ENCODE data around the gene RNF141.

Gene RNF141

DNA sequence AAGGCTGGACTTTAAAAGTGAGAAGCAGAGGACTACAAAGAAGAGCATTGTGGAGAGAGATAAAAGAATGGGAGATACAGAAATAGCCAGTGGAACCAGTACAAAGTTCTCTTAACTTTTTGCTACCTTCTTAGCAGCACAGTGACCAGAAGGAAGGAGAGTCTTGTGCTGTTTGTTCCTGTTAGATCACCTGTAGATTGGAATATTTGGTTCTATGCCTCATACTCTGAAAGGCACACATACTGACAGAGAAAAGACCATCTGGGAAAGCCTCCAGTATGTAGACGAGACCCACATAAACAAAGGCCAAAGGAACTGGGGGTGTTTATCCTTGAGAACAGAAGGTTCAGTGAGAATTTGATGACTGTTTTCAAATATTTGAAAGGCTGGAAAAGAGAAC is 18.7 kb downstream of the RNF141 start:
- no peak for DNase-seq

DNA sequence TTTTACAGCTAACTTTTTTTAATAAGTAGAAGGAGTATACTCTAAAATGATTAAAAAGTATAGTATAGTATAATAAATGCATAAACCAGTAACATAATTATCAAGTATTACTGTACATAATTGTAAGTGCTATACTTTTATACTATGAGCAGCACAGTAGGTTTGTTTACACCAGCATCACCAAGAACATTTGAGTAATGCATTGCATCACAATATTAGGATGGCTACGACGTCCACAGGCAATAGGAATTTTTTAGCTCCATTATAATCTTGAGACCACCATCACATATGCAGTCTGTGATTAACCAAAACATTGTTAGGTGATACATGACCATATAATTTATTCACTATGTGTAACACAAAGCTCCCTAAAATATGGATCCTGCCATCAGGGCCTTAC is 20.4 kb downstream of the RNF141 start:
- DNase-seq = no peak

DNA sequence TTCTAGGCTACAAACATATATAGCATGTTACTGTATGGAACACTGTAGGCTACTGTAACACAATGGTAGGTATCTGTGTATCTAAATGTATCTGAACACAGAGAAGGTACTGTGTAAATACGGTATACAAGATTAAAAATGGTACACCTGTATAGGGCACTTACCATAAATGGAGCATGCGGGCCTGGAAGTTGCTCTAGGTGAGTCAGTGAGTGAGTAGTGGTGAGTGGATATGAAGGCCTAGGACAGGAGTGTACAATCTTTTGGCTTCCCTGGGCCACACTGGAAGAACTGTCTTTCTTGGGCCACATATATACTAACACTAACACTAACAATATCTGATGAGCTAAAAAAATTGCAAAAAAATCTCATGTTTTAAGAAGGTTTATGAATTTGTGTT is 21.4 kb downstream of the RNF141 start:
- DNase-seq = no peak

DNA sequence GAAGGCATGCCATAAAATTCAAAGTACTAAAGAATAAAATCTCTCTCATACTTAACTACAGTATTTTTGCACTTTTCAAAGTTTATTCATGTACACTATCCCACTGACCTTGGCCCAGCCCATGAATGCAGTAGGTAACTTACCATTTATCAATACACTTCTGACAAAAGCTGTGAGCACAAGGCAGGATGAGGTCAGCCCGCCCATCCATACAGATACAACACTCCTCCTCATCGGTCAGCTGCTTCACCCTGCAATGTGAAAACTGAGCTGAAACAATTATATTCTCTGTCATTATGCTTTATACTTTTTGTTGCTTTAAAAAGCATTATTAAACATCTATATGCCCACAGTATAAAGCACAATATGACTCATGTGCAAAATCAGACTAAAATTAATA is 22.1 kb downstream of the RNF141 start:
- no peak for DNase-seq

DNA sequence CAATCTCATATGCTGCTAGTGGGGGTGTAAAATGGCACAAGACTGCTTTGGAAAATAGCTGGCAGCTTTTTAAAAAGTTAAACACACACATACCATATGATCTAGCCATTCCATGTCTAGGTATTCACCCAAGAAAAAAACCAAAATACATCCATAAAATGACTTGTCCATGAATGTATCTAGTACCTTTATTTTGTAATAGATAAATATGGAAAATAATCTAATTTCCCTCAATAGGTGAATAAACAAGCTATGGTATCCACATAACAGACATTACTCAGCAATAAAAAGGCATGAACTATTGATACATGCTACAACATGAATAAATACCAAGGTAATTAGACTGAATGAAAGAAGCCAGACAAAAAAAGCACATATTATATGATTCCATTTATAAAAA is 22.9 kb downstream of the RNF141 start:
- no peak for DNase-seq

DNA sequence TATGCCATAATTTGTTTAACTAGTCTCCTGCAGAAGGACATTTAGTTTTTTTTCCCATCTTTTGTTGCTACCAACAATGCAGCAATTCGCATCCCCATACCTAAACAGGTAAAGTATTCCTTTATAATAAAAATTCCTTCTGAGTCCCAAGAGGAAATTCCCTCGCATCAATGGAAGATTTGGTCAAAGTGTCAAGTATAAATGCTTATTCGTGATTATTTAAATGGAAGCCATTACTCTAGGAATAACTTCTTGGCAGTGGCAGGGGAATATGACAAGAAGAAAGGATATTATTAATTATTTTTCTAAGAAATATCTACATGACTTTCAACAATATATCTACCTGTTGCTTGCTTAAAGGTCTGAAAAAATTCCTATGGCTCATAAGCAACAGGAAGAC is 25.6 kb downstream of the RNF141 start:
- DNase-seq = no peak

DNA sequence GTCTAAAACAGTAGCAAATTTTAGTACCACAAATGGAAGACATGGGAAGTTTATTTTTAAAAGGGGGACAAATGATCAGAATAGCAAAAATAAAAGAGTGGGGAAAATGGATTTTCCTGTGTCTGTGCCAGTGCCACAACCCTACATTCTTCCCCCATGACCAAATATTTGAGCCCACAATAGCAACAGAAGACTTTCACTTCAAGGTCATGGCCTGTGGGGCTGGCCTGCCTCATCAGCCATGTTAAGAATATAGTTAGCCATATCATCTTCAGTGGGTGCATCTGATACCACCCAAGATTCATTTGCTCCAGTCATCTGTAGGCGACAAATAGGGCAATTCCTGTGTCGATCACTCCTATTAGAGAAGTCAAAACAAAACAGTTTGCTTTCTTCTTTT is 26.3 kb downstream of the RNF141 start:
- no peak for DNase-seq

DNA sequence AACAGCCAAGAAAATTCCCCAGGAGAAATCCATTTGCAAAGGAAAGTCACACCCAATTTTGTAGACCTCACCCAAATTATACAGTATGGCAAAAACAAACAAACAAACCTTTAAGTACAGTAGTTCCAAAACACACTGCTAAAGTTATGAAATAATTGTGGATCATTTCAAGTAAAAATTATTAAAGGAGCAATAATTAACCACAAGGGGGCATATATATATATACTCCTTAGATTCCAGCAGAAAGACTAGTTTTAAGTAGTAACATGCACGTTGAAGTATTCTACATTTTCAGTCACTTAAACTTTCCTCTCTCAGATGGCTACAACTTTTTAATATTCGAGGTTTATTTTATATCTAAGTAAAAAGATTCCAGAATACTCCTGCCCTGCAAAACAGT is 26.8 kb downstream of the RNF141 start:
- no peak for DNase-seq

DNA sequence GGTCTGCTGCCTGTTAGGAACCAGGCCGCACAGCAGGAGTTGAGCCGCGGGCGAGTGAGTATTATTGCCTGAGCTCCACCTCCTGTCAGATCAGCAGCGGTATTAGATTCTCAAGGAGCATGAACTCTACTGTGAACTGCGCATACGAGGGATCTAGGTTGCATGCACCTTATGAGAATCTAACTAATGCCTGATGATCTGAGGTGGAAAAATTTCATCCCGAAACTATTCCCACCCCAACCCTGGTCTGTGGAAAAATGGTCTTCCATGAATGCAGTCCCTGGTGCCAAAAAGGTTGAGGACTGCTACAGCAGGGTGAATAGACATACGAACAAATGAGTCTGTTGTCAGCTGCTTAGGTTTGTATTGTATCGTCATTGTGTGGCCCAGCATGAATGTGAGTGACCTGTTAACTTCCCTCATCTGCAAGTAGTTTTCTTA is 29.8 kb downstream of the RNF141 start:
- DNase-seq = no peak

DNA sequence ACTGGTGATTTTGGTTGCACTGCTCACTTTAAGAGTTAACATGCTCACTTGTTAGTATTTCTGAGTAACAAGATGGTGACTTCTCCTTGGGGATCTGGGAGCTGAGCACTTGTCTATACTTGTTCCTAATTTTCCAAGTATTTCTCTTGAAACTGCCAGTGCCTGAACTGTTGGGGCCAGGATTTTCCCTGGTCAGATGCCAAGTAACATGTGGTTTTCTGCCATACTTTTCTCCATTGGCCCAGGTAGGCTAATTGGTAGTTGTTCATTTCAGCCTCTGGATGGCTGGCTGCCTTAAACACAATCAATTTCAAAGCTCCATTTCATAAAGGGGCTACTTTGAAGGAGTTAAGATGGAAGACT is 35.0 kb downstream of the RNF141 start:
- no peak for DNase-seq

DNA sequence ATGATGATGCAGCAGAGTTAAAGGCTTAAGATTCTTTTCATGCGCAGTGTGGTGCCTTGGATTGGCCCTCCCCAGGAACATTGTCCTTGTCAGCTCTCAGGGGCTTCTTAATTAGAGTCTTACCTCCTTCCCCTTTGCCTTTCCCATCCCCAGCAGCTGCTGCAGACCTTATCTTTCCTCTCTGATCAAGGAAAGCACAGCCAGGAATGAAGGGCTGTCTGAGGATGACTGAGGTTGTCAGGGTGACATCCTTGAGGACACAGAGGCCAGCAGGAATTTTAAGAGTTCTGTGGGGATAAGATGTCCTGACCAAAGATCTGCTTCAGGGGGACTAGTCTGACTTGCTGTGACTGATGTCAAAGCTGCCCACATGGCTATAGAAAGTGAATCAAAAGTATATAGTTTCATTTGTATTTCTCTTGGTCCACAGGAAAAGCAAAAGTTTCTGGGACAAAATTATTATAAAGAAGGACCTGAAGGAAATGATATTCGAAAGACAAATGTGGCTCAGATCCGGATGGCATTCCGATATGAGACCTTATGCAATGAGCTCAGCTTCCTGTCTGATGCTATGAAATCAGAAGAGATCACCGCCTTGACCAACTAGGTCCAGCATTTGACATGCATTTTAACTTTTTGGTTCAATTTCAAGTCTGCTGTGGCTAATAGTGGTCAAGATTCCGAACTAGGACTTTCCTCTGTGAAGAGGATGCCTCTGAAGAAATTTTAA is 35.5 kb downstream of the RNF141 start:
- no peak for DNase-seq

DNA sequence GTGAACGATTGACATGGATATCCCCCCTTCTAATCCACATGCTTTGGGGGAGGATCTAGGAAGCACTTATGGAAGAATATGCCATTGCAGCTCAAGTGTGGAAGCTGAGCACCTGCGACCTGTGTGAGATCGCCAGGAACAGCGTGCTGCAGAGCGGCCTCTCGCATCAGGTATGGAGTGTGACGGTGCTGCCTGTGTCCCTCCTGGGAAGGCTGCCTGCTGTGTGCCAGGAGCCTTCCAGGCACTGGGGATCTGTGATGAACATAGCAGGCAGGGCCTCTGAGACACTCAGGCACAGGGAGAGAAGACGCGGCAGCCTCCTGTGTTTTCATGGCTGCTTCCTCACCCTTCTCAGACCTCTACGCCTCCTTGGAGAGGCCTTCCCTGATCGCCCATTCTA is 36.5 kb downstream of the RNF141 start:
- DNase-seq = no peak

DNA sequence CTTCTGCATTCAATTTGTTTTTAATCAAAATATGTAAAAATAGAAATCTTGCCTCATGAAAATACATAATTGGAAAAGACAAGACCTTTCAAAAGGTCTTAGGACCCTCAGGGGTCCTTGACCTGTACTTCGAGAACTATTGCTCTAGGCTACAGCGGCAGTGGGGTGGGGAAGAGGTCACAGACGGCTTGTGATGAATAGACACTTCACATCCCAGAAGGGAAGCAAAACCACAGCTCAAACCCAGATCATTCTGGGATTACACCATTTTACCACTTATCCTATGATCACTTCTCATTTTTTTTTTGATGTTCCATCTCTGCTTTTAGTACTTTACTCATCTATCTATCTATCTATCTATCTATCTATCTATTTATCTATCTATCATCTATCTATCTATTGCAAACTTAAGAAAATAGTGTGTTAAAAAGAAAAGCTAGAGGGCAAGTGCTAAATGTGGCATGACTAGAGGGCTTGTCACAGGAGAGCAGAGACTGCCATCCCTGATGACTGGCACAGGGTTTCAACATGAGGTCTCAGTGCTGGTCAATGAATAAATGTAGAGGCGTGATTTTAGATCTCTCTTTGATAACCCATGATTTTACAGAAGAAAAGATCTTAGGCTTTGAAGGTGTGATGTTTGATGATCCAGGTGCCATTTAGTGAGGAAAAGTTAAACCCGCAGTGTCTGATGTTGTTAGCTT is 37.1 kb downstream of the RNF141 start:
- DNase-seq = no peak

DNA sequence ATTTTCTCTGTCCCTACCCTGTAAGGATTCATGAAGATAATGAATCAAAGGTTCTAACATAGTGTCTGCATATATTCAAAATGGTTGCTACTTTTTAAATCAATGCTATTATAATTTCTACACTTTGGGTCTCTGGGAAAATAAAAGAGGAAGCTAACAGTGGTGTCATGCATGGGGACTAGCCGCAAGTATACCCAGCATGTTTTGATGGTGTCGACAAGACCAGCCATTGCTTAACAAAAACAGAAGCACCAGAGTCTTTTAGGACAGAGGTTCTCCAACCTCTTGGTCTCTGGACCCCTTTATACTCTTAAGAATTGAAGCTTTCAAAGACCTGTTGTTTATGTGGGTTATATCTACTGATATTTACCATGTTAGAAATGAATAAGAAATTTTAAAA is 37.8 kb downstream of the RNF141 start:
- DNase-seq = no peak

DNA sequence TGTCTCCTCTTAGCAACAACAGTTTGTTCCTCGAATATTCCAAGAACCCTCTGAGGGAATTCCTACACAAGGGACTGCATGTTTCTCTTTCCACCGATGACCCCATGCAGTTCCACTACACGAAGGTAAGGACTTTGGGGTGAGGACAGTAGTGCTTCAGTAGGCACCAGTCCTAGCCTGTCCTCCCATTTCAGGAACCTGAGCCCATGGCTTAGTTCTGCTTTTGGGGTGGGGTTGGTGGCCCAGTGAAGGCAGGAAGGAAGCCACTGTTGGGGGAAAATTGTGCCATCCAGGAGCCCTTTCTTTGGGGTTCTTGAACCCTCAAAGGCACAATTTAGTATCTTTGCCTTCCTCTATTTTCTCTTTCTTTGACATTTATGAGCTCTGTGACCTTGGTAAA is 38.2 kb downstream of the RNF141 start:
- no peak for DNase-seq

DNA sequence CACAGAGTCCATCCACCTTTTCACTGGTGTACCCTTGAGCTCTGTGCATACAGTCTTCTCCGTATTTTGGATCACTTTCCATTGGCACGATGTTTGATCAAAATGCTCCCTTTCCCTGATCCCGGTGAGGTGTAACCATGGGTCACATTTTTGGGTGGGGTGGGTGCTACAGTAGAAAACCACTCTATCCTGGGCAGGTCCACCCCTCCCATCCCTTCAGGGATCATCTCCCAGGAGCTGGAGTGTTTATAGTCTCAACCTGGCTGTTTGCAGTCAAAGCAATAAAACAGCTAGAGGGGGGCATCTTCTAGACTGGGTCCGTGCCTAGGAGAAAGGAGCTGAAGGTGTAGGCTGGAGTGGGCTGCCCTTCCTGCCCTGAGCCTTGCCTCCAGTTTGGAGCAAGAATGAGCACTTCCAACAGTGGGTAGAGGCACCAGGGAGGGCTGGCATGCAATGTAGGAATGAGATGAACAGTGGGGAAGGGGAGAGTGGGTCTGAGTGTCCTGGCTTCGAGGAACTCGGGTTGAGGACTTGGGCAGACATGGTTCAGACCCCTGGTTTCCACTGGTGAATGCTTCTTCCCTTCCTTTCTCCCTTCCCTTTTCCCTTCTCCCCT is 38.8 kb downstream of the RNF141 start:
- no peak for DNase-seq

DNA sequence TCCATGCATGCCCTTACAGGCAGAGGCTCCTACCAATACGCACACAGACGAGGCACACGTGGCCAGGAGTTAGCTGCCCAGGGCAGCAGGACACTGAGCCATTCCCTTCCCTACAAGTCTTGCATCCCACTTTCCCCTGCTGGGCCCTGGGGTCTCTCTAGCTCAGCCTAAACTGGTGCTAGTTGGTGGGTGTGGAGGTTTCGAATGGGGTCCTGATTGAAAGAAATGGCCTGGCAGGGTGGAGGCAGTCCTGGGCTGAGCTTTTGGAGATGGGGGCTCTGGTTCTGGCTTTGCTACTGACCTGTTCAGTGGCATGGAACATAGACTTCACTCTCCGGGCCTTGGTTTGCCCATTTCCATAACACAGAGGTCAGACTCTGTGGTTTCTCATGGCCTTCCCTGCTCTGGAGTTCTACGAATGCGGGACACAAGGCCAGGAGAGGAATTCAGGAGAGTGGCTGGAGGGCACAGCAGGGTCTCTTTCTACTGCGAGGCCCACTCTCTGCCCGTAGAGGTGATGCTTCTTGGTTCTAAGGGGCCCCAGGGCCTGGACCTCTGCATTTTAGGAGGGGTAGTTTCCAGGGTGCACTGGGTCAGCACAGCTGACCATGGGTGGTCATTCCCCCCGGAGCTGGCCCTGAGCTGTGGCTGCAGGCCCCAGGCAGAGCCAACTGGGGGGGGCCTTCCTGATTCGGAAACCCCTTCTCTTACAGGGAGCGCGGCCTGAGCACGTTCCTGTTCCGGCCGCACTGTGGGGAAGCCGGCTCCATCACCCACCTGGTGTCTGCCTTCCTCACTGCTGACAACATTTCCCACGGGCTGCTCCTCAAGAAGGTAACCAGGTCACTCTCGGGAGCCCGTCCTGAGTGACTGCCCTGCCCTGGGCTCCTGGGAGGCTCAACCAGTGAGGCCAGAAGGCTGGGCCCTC is 40.0 kb downstream of the RNF141 start:
- no peak for DNase-seq

DNA sequence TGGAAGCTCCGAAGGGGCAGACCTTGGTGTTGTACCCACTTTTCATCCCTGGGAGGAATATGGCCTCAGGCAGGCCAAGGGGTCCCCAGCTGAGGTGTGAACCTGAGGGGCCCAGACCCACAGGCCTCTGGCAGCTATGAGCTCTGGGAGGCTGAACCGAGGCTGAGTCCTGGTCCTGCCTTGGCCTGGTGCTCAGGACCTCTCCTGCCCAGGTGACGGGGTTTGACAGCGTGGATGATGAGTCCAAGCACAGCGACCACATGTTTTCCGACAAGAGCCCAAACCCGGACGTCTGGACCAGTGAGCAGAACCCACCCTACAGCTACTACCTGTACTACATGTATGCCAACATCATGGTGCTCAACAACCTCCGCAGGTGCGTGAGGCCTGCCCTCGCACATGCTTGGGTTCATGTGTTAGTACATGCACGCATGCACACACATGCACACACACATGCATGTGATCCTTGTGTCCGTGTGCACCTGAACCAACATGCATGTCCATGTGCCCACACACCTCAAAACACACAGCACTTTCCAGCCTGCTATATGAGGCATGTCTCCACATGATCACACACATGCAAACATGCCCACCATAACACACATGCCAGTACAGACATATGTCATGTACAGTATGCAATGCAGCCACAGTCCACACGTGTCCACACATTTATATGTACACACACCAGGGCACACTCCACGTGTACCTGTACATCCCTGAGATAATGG is 40.9 kb downstream of the RNF141 start:
- no peak for DNase-seq

DNA sequence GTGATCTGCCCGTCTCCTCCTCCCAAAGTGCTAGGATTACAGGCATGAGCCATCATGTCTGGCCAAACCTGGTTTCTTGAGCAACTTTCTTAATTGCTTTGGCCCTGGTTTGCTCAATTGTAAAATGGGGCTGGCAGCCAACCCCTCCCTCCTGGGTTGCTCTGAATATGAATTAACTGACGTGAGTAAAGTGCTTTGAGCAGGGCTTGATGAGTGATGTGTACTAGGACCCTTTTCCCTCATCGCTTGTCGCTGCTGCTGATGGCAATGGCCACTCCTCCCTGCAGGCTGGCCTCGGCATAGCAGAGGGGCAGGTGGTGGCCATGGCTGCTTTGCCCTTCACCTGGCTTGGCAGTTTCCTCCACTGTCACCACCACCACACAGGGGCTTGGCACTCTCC is 41.5 kb downstream of the RNF141 start:
- no peak for DNase-seq

DNA sequence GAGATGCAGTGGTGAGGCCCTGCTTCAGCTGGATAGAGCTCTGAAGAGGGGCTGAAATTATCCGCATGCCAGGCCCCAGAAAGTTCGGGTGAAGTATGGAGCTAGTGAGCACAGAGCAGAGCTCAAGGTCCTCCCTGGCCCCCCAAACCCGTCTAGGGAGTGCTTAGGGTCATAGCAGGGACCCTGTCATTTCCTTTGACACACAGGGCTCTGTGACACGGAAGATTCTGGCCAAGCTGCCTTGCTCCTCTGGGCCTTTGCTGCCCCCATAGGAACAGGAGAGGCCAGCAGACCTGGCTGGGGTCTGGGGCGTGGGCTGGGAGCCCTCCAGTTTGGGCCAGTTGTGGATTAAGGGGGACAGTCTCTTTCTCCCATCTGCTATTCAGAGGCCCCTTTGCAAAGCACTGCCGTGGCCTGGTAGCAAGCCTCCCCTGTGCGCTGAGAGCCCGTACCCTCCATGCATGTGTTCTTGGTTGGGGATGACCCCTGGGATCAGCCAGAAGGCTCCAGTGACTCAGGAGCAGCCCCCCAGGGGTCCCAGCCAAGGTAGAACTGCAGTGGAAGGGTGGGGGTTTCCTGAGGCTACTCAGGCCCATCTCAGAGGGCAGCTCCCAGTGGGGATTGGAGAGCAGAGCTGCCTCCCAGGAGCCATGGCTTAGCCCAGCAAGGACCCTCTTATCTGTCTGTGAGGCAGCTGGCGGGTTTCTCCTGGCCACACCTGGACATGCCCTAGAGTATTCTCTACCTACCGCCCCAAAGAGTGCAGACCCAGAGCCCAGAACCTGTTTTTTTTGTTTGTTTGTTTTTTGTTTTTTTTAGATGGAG is 42.3 kb downstream of the RNF141 start:
- no peak for DNase-seq

DNA sequence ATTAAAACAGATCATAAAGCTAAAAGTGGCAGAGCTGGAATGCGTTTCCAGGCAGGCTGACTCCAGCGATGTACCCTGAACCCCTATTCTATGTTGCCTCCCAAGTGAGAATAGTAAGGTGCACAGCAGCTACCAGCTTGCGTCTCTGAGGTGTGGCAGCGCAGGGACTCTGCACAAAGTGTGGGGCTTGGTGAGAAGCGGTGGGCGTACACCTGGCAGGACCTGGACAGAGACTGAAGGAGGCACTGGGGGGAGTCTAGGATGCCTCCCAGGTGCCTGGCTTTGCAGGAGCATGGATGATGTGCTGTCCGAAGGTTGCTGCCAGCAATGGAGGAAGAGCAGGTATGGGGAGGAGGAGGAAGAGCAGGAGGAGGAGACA is 43.0 kb downstream of the RNF141 start:
- no peak for DNase-seq
